H9 (cell line): ENCODE data around the gene COPZ2. TPM values are rescaled to one million over a fixed set of nuclear protein-coding genes. Genes with fewer than 3 reads are reported as not detected.
A peak's percentile ranks its signal among the peaks of the same experiment; 100 is the strongest.

Experiments used
- DNase-seq: peaks from one replicate; pipeline ENCODE4 v3.0.0-alpha.2; 2017
- H2AFZ ChIP-seq: one replicate; pipeline ENCODE4 v1.6.1; 2013; ENCODE audit warnings: mild to moderate bottlenecking, low read length, control low read depth, moderate library complexity
- H2AK5ac ChIP-seq: 2 replicates; pipeline ENCODE4 v1.6.1; 2013; ENCODE audit warnings: low read length, control low read depth, mixed read lengths; ENCODE audit not compliant: insufficient read length
- H2BK120ac ChIP-seq: one replicate; pipeline ENCODE4 v1.6.1; 2013; ENCODE audit warnings: low read depth, mild to moderate bottlenecking, low read length, control low read depth, inconsistent platforms; ENCODE audit not compliant: poor library complexity, severe bottlenecking
- H2BK12ac ChIP-seq: 2 replicates; pipeline ENCODE4 v1.6.1; 2013; ENCODE audit warnings: low read length, control low read depth, mixed read lengths, low read depth; ENCODE audit not compliant: insufficient read length
- H2BK15ac ChIP-seq: 2 replicates; pipeline ENCODE4 v1.6.1; 2013; ENCODE audit warnings: low read depth, low read length, control low read depth
- H2BK20ac ChIP-seq: one replicate; pipeline ENCODE4 v1.6.1; 2013; ENCODE audit warnings: low read depth, mild to moderate bottlenecking, low read length, control low read depth, inconsistent platforms; ENCODE audit not compliant: poor library complexity, severe bottlenecking
- H2BK5ac ChIP-seq: 2 replicates; pipeline ENCODE4 v1.6.1; 2013; ENCODE audit warnings: low read length, control low read depth, mixed read lengths; ENCODE audit not compliant: insufficient read length
- H3K14ac ChIP-seq: 2 replicates; pipeline ENCODE4 v1.6.1; 2013; ENCODE audit warnings: low read length, control low read depth; ENCODE audit not compliant: insufficient read depth
- H3K18ac ChIP-seq: 2 replicates; pipeline ENCODE4 v1.6.1; 2013; ENCODE audit warnings: low read depth, mild to moderate bottlenecking, mixed read lengths, low read length, control low read depth; ENCODE audit not compliant: insufficient read length
- H3K23ac ChIP-seq: 2 replicates; pipeline ENCODE4 v1.6.1; 2013; ENCODE audit warnings: low read length, control low read depth, mixed read lengths, low read depth; ENCODE audit not compliant: insufficient read length
- H3K23me2 ChIP-seq: 2 replicates; pipeline ENCODE4 v1.6.1; 2013; ENCODE audit warnings: low read depth, mild to moderate bottlenecking, mixed read lengths, low read length, control low read depth; ENCODE audit not compliant: insufficient read length, poor library complexity, severe bottlenecking
- H3K27ac ChIP-seq: 2 replicates; pipeline ENCODE4 v1.5.1; 2013; ENCODE audit warnings: low read length, control low read depth, mixed read lengths, low read depth; ENCODE audit not compliant: insufficient read length
- H3K27me3 ChIP-seq: 2 replicates; pipeline ENCODE4 v1.6.1; 2013; ENCODE audit warnings: low read length, control low read depth, inconsistent platforms; ENCODE audit not compliant: insufficient read depth
- H3K4ac ChIP-seq: 2 replicates; pipeline ENCODE4 v1.6.1; 2013; ENCODE audit warnings: low read depth, mild to moderate bottlenecking, control low read depth, inconsistent platforms, low read length, moderate library complexity
- H3K4me1 ChIP-seq: 2 replicates; pipeline ENCODE4 v1.6.1; 2013; ENCODE audit warnings: low read length, control low read depth, inconsistent platforms; ENCODE audit not compliant: insufficient read depth
- H3K4me2 ChIP-seq: 2 replicates; pipeline ENCODE4 v1.6.1; 2013; ENCODE audit warnings: low read length, control low read depth, mixed read lengths; ENCODE audit not compliant: insufficient read length, insufficient read depth
- H3K56ac ChIP-seq: 2 replicates; pipeline ENCODE4 v1.6.1; 2013; ENCODE audit warnings: low read depth, mild to moderate bottlenecking, mixed read lengths, low read length, control low read depth; ENCODE audit not compliant: insufficient read length
- H3K79me1 ChIP-seq: 2 replicates; pipeline ENCODE4 v1.6.1; 2013; ENCODE audit warnings: low read depth, mild to moderate bottlenecking, moderate library complexity, low read length, control low read depth, inconsistent platforms; ENCODE audit not compliant: insufficient read depth, poor library complexity, severe bottlenecking
- H3K79me2 ChIP-seq: 2 replicates; pipeline ENCODE4 v1.6.1; 2013; ENCODE audit warnings: low read length, control low read depth, inconsistent platforms; ENCODE audit not compliant: insufficient read depth
- H3K9ac ChIP-seq: 2 replicates; pipeline ENCODE4 v1.6.1; 2013; ENCODE audit warnings: low read length, control low read depth, mixed read lengths; ENCODE audit not compliant: insufficient read length; ENCODE audit errors: extremely low read depth
- H3K9me3 ChIP-seq: one replicate; pipeline ENCODE4 v1.6.1; 2013; ENCODE audit warnings: low read depth, low read length, inconsistent platforms; ENCODE audit not compliant: control insufficient read depth
- H3T11ph ChIP-seq: one replicate; pipeline ENCODE4 v1.6.1; 2013; ENCODE audit warnings: mild to moderate bottlenecking, low read length, control low read depth, inconsistent platforms
- H4K20me1 ChIP-seq: one replicate; pipeline ENCODE4 v1.6.1; 2013; ENCODE audit not compliant: control insufficient read depth, insufficient read length, insufficient read depth
- H4K5ac ChIP-seq: 2 replicates; pipeline ENCODE4 v1.6.1; 2013; ENCODE audit warnings: low read depth, mild to moderate bottlenecking, mixed read lengths, low read length, control low read depth; ENCODE audit not compliant: insufficient read length
- H4K8ac ChIP-seq: replicated peaks from 2 replicates; pipeline ENCODE4 v1.6.1; 2013; ENCODE audit warnings: low read length, control low read depth, mixed read lengths, low read depth; ENCODE audit not compliant: insufficient read length
- H4K91ac ChIP-seq: 2 replicates; pipeline ENCODE4 v1.6.1; 2013; ENCODE audit warnings: low read depth, mild to moderate bottlenecking, moderate library complexity, mixed read lengths, low read length, control low read depth; ENCODE audit not compliant: insufficient read length
- H3K27ac Mint-ChIP-seq, 3 experiments: 2 replicates in 2 of 3; 3 replicates in 1 of 3; pipeline ENCODE4 v1.8.0; 2020 to 2021; ENCODE audit warnings: mixed read lengths in 3 of 3, mild to moderate bottlenecking in 1 of 3, moderate library complexity in 1 of 3
- H3K27me3 Mint-ChIP-seq: 2 replicates; pipeline ENCODE4 v1.8.0; 2021; ENCODE audit warnings: low read depth, mild to moderate bottlenecking, moderate library complexity, mixed read lengths
- H3K36me3 Mint-ChIP-seq, 3 experiments: 2 replicates in 2 of 3; 3 replicates in 1 of 3; pipeline ENCODE4 v1.8.0; 2020 to 2021; ENCODE audit warnings: low read depth in 3 of 3, mixed read lengths in 3 of 3; ENCODE audit not compliant: insufficient read depth in 1 of 3
- H3K4me1 Mint-ChIP-seq, 2 experiments: 2 replicates each; pipeline ENCODE4 v1.8.0; 2020; ENCODE audit warnings: mixed read lengths in 2 of 2
- H3K4me3 Mint-ChIP-seq, 2 experiments: 2 replicates in 1 of 2; 3 replicates in 1 of 2; pipeline ENCODE4 v1.8.0; 2020 to 2021; ENCODE audit warnings: mild to moderate bottlenecking in 2 of 2, mixed read lengths in 2 of 2, moderate library complexity in 1 of 2
- H3K9me3 Mint-ChIP-seq, 2 experiments: 2 replicates in 1 of 2; 3 replicates in 1 of 2; pipeline ENCODE4 v1.8.0; 2020; ENCODE audit warnings: mild to moderate bottlenecking in 2 of 2, mixed read lengths in 2 of 2, moderate library complexity in 1 of 2
- WGBS: extraction: QIAGEN DNeasy Blood & Tissue Kit; methylation state at CpG from one replicate; pipeline ENCODE4 v1.1.7; 2013; ENCODE audit warnings: missing lambda C conversion rate, low lambda C conversion rate, mixed read lengths; ENCODE audit not compliant: insufficient read length; ENCODE audit errors: extremely low coverage; 5-methylcytosine and 5-hydroxymethylcytosine counted together
- total RNA-seq: library from RNA; stranded (reverse); gene quantifications from 2 replicates; pipeline ENCODE4 v1.2.1, GENCODE V29; 2021
- TF ChIP-seq, protein P1 (sequence below): fragments of 200-600 bp; sonication (generic); conservative IDR thresholded peaks from 3 replicates; pipeline ENCODE4 v1.8.0; 2021; ENCODE audit warnings: antibody characterized with exemption, mild to moderate bottlenecking

The COPZ2 gene
- total RNA-seq, 1 experiment from 2014 or later, result 0.68 TPM

DNA sequence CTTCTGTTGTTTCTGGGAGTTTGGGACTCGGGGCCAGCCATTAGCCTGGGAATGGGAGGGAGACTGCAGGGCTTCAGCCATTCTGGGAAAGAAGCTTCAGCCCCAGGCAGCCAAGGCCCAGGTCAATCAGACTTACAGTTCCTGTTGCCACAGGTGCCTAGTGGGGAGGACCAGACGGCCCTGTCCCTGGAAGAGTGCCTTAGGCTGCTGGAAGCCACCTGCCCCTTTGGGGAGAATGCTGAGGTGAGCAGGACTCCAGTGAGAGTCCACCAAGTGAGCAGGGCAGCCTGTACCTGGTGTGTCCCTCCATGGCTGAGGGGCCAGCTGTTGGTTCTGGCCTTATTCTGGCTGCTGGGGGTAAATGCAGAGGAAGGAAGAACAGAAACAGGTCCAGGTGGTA is 19.3 kb upstream of the COPZ2 start:
- H4K20me1 ChIP-seq, result no peaks in the 10 kb centered on the region
- Mint-ChIP-seq H3K4me1 (peaks cover 53 to 67% of the 10 kb centered on the region in 2 experiments), H3K4me3 (peak overlapping the region in 1 of 2 experiments; percentile 94; a peak in 2 of 5 replicates), H3K27ac (peak overlapping the region; percentile 99 to 100 (median 99)), H3K27me3 (no peaks in the 10 kb centered on the region; the same call in 1 of the 2 replicates), H3K9me3 (no peaks in the 10 kb centered on the region; a peak in 2 of 5 replicates), H3K36me3 (peaks cover 71 to 79% (median 72%) of the 10 kb centered on the region in 3 experiments)
- no peak overlapping the region; the same call in 1 of the 2 replicates for H3K4ac ChIP-seq
- H2BK20ac ChIP-seq, result no peak overlapping the region
- no peak overlapping the region for H2BK15ac ChIP-seq
- H4K8ac ChIP-seq, result no peak overlapping the region
- H3K4me1 ChIP-seq, result peaks cover 18% of the 10 kb centered on the region; the same call in 1 of the 2 replicates
- H3K56ac ChIP-seq, result no peak overlapping the region
- H3K79me1 ChIP-seq, result peaks cover 4% of the 10 kb centered on the region
- H2BK5ac ChIP-seq, result peak overlapping the region; percentile 24
- TF ChIP-seq, protein P1, sequence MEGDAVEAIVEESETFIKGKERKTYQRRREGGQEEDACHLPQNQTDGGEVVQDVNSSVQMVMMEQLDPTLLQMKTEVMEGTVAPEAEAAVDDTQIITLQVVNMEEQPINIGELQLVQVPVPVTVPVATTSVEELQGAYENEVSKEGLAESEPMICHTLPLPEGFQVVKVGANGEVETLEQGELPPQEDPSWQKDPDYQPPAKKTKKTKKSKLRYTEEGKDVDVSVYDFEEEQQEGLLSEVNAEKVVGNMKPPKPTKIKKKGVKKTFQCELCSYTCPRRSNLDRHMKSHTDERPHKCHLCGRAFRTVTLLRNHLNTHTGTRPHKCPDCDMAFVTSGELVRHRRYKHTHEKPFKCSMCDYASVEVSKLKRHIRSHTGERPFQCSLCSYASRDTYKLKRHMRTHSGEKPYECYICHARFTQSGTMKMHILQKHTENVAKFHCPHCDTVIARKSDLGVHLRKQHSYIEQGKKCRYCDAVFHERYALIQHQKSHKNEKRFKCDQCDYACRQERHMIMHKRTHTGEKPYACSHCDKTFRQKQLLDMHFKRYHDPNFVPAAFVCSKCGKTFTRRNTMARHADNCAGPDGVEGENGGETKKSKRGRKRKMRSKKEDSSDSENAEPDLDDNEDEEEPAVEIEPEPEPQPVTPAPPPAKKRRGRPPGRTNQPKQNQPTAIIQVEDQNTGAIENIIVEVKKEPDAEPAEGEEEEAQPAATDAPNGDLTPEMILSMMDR, result no peak
- H3K27ac ChIP-seq, result no peak overlapping the region
- no peak overlapping the region for H2AFZ ChIP-seq
- H3K4me2 ChIP-seq, result no peak overlapping the region
- peaks cover 8% of the 10 kb centered on the region for H3K23me2 ChIP-seq
- H4K5ac ChIP-seq, result no peak overlapping the region
- peaks cover 10% of the 10 kb centered on the region; the same call in 1 of the 2 replicates for H3K79me2 ChIP-seq
- no peak overlapping the region for H3T11ph ChIP-seq
- H3K9me3 ChIP-seq, result no peaks in the 10 kb centered on the region
- no peak overlapping the region for H3K23ac ChIP-seq
- H2BK12ac ChIP-seq, result no peak overlapping the region
- no peaks in the 10 kb centered on the region for H3K27me3 ChIP-seq
- peak overlapping the region; percentile 30 for H4K91ac ChIP-seq
- H2AK5ac ChIP-seq, result no peak overlapping the region
- no peak for DNase-seq
- no CpG with 5 or more reads among the region's 2 CpGs for whole genome bisulfite sequencing
- no peak overlapping the region for H2BK120ac ChIP-seq
- H3K18ac ChIP-seq, result no peak overlapping the region
- H3K14ac ChIP-seq, result peak overlapping the region; percentile 19; the same call in 1 of the 2 replicates
- no peak overlapping the region for H3K9ac ChIP-seq
